Midbrain (tissue), 1 donor: Measurements from ENCODE around the gene NDST1.
"Not testable (repeated sequence)": the region's sequence is repeated elsewhere in the genome, so short reads cannot be mapped to it uniquely, and the experiment has no call there.

Experiments used
- DNase-seq: peaks from one replicate; lab custom pipeline; 2025; lab: John Stamatoyannopoulos, UW

The NDST1 gene

GRCh38 chr5:150507474-150508276 is at the start of gene NDST1:
NDST1 (plus strand) TSS chr5:150508131; CDS start chr5:150521255, 13,124 bp downstream.
- DNase-seq = no peak

- peak; percentile 52 for DNase-seq
These were observed 49.0 kb upstream of the NDST1 start for GRCh38 chr5:150458802-150459557.

GRCh38 chr5:150460781-150461180 is 47.1 kb upstream of the NDST1 start:
- DNase-seq = no peak

GRCh38 chr5:150461231-150461630 is 46.7 kb upstream of the NDST1 start:
- DNase-seq = no peak

GRCh38 chr5:150464554-150465012 is 43.3 kb upstream of the NDST1 start:
- no peak for DNase-seq

GRCh38 chr5:150465927-150466326 is 42.0 kb upstream of the NDST1 start:
- DNase-seq = no peak

- no peak for DNase-seq
These were observed 39.7 kb upstream of the NDST1 start for GRCh38 chr5:150468206-150468605.

- no peak for DNase-seq
These were observed 38.0 kb upstream of the NDST1 start for GRCh38 chr5:150469718-150470469.

GRCh38 chr5:150473673-150474358 is 34.1 kb upstream of the NDST1 start:
- no peak for DNase-seq

- DNase-seq = not testable (repeated sequence)
These were observed 31.4 kb upstream of the NDST1 start for GRCh38 chr5:150476568-150476967.

GRCh38 chr5:150479416-150479815 is 28.5 kb upstream of the NDST1 start:
- no peak for DNase-seq

GRCh38 chr5:150481708-150481965 is 26.3 kb upstream of the NDST1 start:
- DNase-seq = no peak

GRCh38 chr5:150481972-150482406 is 25.9 kb upstream of the NDST1 start:
- DNase-seq = no peak

- no peak for DNase-seq
These were observed 22.8 kb upstream of the NDST1 start for GRCh38 chr5:150484964-150485692.

GRCh38 chr5:150485693-150486401 is 22.1 kb upstream of the NDST1 start:
- DNase-seq = peak; percentile 52

GRCh38 chr5:150486402-150487198 is 21.3 kb upstream of the NDST1 start:
- peak; percentile 41 for DNase-seq

GRCh38 chr5:150487199-150488061 is 20.5 kb upstream of the NDST1 start:
- DNase-seq = peak; percentile 63

- peak; percentile 61 for DNase-seq
These were observed 19.2 kb upstream of the NDST1 start for GRCh38 chr5:150488519-150489359.
